Measurements from ENCODE around the gene ASZ1. TPM values are rescaled to one million over a fixed set of nuclear protein-coding genes. Genes with fewer than 3 reads are reported as not detected.

ASZ1 gene
- total RNA-seq, 2 experiments from 2014 or later, result not detected

GRCh38 chr7:117389871-117390270 is 37.4 kb downstream of the ASZ1 start:
- no peaks in the 10 kb centered on the region for H3K4me1 Mint-ChIP-seq
- H3K4me3 Mint-ChIP-seq, result no peak overlapping the region
- no peaks in the 10 kb centered on the region for H3K36me3 Mint-ChIP-seq (ENCODE audit: low read depth)
- ChIA-PET POLR2A (no interaction called here), CTCF (no interaction called here)
- no peaks in the 10 kb centered on the region for H3K27me3 Mint-ChIP-seq
- H3K9me3 Mint-ChIP-seq, result peaks cover 4% of the 10 kb centered on the region
- H3K27ac Mint-ChIP-seq, result no peak overlapping the region
- no peak for DNase-seq

DNA sequence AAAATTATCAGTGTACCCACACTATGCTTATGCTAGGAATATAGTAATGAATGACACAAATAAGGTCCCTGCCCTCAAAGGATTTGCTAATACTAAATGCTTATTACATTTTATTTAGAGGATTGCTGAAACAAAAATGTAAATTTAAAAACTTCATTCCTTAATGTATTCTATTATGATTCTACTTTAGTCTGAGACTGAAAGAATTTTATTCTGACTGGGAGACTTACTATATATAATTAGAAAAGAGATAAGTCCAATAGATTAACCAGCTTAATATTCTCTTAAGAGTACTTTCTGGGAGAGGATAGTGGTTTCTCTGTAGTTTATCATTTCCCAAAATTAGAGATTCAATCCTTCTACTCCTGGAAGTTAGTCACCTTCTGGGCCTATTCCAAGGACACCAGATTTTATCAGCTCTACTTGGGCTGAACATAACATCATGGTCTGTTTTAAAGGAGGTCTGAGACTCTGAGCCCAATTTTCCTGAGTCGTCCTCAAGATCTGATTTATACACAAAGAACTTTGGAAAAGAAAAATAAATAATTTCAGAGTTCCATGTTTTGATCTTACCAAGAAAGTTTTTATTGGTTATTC is 41.1 kb downstream of the ASZ1 start:
- no peaks in the 10 kb centered on the region for H3K27me3 Mint-ChIP-seq
- H3K36me3 Mint-ChIP-seq (ENCODE audit: low read depth), result no peaks in the 10 kb centered on the region
- no peaks in the 10 kb centered on the region for H3K4me1 Mint-ChIP-seq
- no peak overlapping the region for H3K27ac Mint-ChIP-seq
- no peak for DNase-seq
- H3K9me3 Mint-ChIP-seq, result peaks cover 4% of the 10 kb centered on the region
- ChIA-PET CTCF (no interaction called here), POLR2A (no interaction called here)
- H3K4me3 Mint-ChIP-seq, result no peak overlapping the region

- Mint-ChIP-seq H3K4me1 (no peaks in the 10 kb centered on the region), H3K27me3 (no peaks in the 10 kb centered on the region), H3K9me3 (peaks cover 4% of the 10 kb centered on the region), H3K36me3 (ENCODE audit: low read depth) (no peaks in the 10 kb centered on the region), H3K4me3 (no peak overlapping the region), H3K27ac (no peak overlapping the region)
- CTCF ChIA-PET, result no interaction called here
- no peak for DNase-seq
- POLR2A ChIA-PET, result no interaction called here
Observed at GRCh38 chr7:117385363-117386109, 41.8 kb downstream of the ASZ1 start.

DNA sequence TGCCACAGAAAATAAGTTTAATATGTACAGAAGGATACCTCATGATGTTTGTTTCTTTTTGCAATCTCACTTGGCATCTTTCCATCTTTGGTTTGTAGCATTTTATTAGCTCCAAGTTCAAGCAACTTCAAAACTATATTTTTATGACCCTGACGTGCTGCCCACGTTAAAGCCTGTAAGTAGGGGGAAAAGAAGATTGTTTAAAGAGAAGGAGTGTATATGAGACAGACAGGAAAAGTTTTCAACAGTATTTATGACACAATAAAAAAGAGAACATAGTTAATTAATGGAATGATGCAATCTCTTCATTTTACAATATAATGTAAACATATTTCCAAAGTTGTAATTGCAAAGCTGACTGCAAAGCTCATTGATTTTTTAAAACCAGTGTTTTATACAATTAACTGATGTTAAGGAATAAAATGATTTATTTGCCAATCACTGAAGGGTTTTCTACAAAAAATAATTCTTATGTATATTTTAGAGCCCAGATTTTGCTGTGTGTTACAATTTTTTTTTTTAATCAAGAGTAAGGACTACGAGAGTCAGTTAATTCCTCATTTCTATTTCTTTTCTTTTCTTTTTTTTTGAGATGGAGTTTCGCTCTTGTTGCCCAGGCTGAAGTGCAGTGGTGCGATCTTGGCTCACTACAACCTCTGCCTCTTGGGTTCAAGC is 42.5 kb downstream of the ASZ1 start:
- no peaks in the 10 kb centered on the region for H3K4me1 Mint-ChIP-seq
- ChIA-PET POLR2A (no interaction called here), CTCF (no interaction called here)
- no peaks in the 10 kb centered on the region for H3K36me3 Mint-ChIP-seq (ENCODE audit: low read depth)
- H3K9me3 Mint-ChIP-seq, result peaks cover 4% of the 10 kb centered on the region
- H3K27me3 Mint-ChIP-seq, result no peaks in the 10 kb centered on the region
- no peak overlapping the region for H3K27ac Mint-ChIP-seq
- no peak overlapping the region for H3K4me3 Mint-ChIP-seq
- no peak for DNase-seq

DNA sequence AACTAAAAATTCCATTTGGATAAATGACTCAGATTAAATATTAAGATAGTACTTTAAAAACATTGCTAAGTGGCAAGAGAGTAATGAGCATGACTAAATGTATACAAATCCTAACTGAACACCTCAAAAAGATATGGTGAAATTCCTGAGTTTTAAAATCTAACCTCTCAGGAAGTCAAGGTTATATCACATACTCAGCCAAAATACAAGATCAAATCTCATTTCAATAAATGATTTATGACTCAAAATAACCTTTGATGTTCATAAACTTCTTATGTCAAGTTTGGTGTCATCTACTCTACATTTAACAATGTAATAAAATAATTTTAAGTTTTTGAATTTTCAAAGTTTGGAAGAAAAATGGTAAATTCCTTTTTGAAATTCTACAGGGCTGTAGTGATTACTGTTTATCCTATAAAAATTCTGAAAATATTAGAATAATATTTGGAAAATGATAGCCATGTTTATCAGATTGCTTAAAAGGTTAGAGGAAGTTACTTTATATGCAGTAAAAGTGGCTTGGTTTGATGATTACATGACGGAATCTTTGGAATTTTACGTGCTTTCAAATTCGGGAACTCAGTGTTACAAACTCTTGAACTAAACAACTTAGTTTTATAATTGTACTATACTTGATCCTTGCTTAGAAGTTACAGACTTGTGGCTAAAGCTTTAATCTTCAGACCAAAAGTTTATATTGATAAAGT is 43.7 kb downstream of the ASZ1 start:
- ChIA-PET CTCF (no interaction called here), POLR2A (no interaction called here)
- DNase-seq, result no peak
- H3K36me3 Mint-ChIP-seq (ENCODE audit: low read depth), result no peaks in the 10 kb centered on the region
- H3K27me3 Mint-ChIP-seq, result no peaks in the 10 kb centered on the region
- no peak overlapping the region for H3K4me3 Mint-ChIP-seq
- no peak overlapping the region for H3K27ac Mint-ChIP-seq
- H3K9me3 Mint-ChIP-seq, result no peaks in the 10 kb centered on the region
- no peaks in the 10 kb centered on the region for H3K4me1 Mint-ChIP-seq

- no peak overlapping the region for H3K4me3 Mint-ChIP-seq
- ChIA-PET POLR2A (no interaction called here), CTCF (no interaction called here)
- no peaks in the 10 kb centered on the region for H3K4me1 Mint-ChIP-seq
- H3K27ac Mint-ChIP-seq, result no peak overlapping the region
- DNase-seq, result no peak
- H3K36me3 Mint-ChIP-seq (ENCODE audit: low read depth), result no peaks in the 10 kb centered on the region
- H3K27me3 Mint-ChIP-seq, result no peaks in the 10 kb centered on the region
- H3K9me3 Mint-ChIP-seq, result no peaks in the 10 kb centered on the region
Observed at GRCh38 chr7:117383046-117383445, 44.2 kb downstream of the ASZ1 start.

- no peaks in the 10 kb centered on the region for H3K4me1 Mint-ChIP-seq
- no peaks in the 10 kb centered on the region for H3K27me3 Mint-ChIP-seq
- POLR2A ChIA-PET, result no interaction called here
- H3K36me3 Mint-ChIP-seq (ENCODE audit: low read depth), result no peaks in the 10 kb centered on the region
- CTCF ChIA-PET, result no interaction called here
- H3K9me3 Mint-ChIP-seq, result no peaks in the 10 kb centered on the region
- H3K4me3 Mint-ChIP-seq, result no peak overlapping the region
- DNase-seq, result no peak
- no peak overlapping the region for H3K27ac Mint-ChIP-seq
Observed at GRCh38 chr7:117381362-117381761, 45.9 kb downstream of the ASZ1 start.

GRCh38 chr7:117375380-117375779 is 51.9 kb downstream of the ASZ1 start:
- Mint-ChIP-seq H3K4me3 (no peak overlapping the region), H3K4me1 (no peaks in the 10 kb centered on the region), H3K9me3 (no peaks in the 10 kb centered on the region), H3K27me3 (no peaks in the 10 kb centered on the region), H3K27ac (no peak overlapping the region), H3K36me3 (ENCODE audit: low read depth) (no peaks in the 10 kb centered on the region)
- DNase-seq, result no peak
- CTCF ChIA-PET, result no interaction called here
- POLR2A ChIA-PET, result no interaction called here

DNA sequence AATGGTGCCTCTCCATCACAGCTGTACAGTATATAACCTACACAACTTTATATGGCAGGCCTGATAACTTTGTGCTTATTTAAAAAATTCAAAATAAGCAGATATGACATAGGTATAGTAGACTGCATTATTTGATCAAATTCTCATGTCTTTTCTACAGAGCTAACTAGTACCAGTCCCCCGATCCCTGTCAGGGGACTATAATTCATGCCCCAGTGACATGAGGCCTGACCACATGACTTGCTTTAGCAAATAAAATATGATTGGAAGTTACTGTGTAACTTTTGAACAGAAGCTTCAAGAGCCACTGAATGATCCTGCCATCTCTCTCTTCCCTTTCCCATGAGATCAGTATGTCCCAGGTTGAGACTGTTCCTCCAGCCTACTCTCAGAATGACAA is 55.2 kb downstream of the ASZ1 start:
- CTCF ChIA-PET, result no interaction called here
- Mint-ChIP-seq H3K27me3 (no peaks in the 10 kb centered on the region), H3K27ac (no peak overlapping the region), H3K4me1 (no peaks in the 10 kb centered on the region), H3K4me3 (no peak overlapping the region), H3K9me3 (no peaks in the 10 kb centered on the region), H3K36me3 (ENCODE audit: low read depth) (no peaks in the 10 kb centered on the region)
- no peak for DNase-seq
- POLR2A ChIA-PET, result no interaction called here

DNA sequence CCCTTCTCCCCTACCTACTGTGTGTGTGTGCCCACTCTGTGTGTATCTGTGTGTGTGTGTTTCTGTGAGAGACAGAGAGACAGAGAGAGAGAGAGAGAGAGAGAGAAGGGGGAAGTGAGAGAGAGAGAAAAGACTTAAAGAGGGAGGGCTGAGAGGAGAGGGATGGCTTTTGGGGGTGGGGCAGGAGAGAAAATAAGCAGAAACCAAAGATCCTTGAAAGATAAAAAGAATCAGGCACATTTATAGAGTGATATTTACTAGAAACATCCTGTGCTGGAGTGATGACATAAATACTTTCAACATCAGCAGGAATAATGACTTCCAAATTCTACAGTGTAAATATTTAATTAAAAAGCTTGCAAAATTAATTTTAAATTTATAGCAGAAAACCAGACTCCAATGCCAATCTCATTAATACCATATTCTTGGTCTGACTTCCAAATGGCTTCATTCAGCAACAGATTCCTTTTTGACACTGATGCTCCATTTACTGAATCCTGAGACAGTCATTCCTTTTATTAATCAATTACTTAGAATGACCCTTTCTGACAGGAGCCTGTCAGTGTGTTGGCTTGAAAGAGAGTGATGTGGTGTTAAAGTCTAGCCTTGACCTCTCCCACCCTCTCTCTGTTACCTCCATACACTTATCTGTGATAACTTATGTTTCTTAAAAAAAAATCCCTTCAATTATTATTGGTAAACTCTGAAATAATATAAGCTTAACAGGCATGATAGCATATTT is 62.8 kb downstream of the ASZ1 start:
- no peak for DNase-seq
- Mint-ChIP-seq H3K27me3 (no peaks in the 10 kb centered on the region), H3K4me1 (no peaks in the 10 kb centered on the region), H3K9me3 (no peaks in the 10 kb centered on the region), H3K36me3 (ENCODE audit: low read depth) (no peaks in the 10 kb centered on the region), H3K4me3 (no peak overlapping the region), H3K27ac (no peak overlapping the region)
- ChIA-PET CTCF (no interaction called here), POLR2A (no interaction called here)

DNA sequence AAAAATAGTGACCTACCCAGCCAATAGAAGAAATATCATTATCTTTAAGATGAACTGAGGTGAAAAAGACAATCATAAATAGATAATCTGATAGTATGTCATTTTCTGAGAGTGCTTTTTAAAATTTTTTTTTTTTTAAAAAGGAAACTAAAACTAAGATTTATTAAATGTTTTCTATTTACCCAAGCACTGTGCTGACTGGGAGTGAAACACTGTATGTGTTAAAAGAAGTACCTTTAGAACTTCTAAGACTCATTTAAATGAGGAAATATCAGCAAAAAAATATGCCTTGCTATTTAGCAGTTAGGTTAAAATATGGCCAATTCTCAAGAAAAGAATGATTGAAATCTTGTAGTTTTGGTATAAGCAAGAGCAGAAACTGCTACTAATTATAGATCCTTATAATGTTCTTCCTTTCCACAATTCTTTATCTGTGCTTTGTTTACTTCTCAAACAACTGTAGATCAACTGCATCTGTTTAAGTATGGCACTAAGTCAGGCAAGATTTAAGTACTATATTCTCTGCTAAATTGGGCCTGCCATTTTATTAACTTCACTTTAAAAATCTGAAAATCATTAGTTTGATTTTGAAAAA is 64.9 kb downstream of the ASZ1 start:
- Mint-ChIP-seq H3K4me1 (no peaks in the 10 kb centered on the region), H3K36me3 (ENCODE audit: low read depth) (no peaks in the 10 kb centered on the region), H3K27me3 (no peaks in the 10 kb centered on the region), H3K9me3 (no peaks in the 10 kb centered on the region), H3K27ac (no peak overlapping the region), H3K4me3 (no peak overlapping the region)
- POLR2A ChIA-PET, result no interaction called here
- CTCF ChIA-PET, result no interaction called here
- DNase-seq, result no peak

GRCh38 chr7:117350027-117350426 is 77.3 kb downstream of the ASZ1 start:
- Mint-ChIP-seq H3K27ac (no peak overlapping the region), H3K4me1 (no peaks in the 10 kb centered on the region), H3K4me3 (no peak overlapping the region), H3K9me3 (no peaks in the 10 kb centered on the region), H3K36me3 (ENCODE audit: low read depth) (no peaks in the 10 kb centered on the region), H3K27me3 (no peaks in the 10 kb centered on the region)
- DNase-seq, result no peak
- ChIA-PET POLR2A (no interaction called here), CTCF (no interaction called here)

DNA sequence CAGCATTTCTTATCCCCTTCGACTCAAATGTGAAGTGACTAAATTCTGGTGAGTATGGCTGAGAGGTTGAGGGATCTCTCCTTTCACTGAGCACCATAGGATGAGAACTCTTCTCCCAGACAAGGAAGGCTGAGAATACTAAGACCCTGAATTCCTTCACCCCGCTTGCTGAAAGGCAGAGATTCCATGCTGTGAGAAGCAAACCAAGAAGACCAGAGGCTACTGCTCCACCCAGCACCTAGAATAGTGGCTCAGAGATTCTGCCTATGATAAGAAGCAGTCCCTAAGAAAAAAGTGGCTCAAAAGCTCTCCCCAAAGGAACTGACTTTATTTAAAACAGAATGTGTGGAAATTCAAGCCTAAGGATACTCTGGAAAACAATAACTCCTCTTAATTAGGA is 77.7 kb downstream of the ASZ1 start:
- Mint-ChIP-seq H3K9me3 (no peaks in the 10 kb centered on the region), H3K4me1 (no peaks in the 10 kb centered on the region), H3K27ac (no peak overlapping the region), H3K36me3 (ENCODE audit: low read depth) (no peaks in the 10 kb centered on the region), H3K27me3 (no peaks in the 10 kb centered on the region), H3K4me3 (no peak overlapping the region)
- DNase-seq, result no peak
- CTCF ChIA-PET, result interaction anchor here (0.6 kb wide), 1 partner anchor 9 kb away, joined by 5 read pairs; no protein-coding TSS in a partner anchor
- POLR2A ChIA-PET, result no interaction called here

All from activated CD4-positive, alpha-beta T cell treated with anti-CD3 and anti-CD28 coated beads, Interleukin-2, amount 10 ng/mL, durations not matched to agents 7 days and 5 days (primary cell).